Measurements from ENCODE around the gene COMP.

- no peak for TF ChIP-seq CTCF (IDR thresholded peaks at IDR 0.05; ENCODE audit: insufficient read depth, low read depth, low read length)
- TF ChIP-seq EZH2 (IDR thresholded peaks at IDR 0.05; ENCODE audit: insufficient read depth, low read length): no peak
Measured at GRCh38 chr19:18772620-18773587, 18.2 kb downstream of the COMP start.
